ENCODE data around the gene FAM151B.

The FAM151B gene

DNA sequence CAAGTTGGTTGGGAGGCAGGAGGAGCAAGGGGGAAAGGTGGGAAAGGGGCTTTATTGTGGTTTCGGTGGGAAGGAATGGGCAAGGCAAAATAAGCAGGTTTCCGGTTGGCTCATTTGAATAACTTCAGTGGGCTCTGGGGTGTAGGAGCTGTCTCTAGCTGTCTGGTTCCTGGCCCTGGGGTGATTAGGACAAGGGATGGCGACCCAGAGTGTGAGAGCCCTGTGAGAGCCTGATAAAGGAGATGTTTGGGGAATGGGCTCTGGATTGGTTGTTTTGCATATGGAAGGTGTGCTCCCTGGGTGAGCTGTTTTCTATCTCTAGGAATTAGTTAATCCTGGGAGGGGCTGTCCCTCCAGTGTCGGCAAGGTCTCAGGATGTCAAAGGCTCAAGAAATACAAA, 66.7 kb downstream of the FAM151B start:
- Histone ChIP-seq H3K27me3 (ENCODE audit: insufficient read depth, poor library complexity, severe bottlenecking) (no peaks in the 10 kb centered on the region), H3K4me3 (replicated peaks; ENCODE audit: insufficient read depth, low read length) (no peak overlapping the region), H3K27ac (replicated peaks) (no peak overlapping the region)
- no peak for DNase-seq (ENCODE audit: low read depth in 1 of 2, low spot score in 1 of 2)
- TF ChIP-seq SPI1 (IDR thresholded peaks at IDR 0.05; ENCODE audit: borderline replicate concordance, low read depth) (no peak), GABPA (IDR thresholded peaks at IDR 0.05; ENCODE audit: low read depth) (no peak), POLR2AphosphoS5 (IDR thresholded peaks at IDR 0.05; ENCODE audit: low read depth) (no peak)
- TF ChIP-seq, protein P1, sequence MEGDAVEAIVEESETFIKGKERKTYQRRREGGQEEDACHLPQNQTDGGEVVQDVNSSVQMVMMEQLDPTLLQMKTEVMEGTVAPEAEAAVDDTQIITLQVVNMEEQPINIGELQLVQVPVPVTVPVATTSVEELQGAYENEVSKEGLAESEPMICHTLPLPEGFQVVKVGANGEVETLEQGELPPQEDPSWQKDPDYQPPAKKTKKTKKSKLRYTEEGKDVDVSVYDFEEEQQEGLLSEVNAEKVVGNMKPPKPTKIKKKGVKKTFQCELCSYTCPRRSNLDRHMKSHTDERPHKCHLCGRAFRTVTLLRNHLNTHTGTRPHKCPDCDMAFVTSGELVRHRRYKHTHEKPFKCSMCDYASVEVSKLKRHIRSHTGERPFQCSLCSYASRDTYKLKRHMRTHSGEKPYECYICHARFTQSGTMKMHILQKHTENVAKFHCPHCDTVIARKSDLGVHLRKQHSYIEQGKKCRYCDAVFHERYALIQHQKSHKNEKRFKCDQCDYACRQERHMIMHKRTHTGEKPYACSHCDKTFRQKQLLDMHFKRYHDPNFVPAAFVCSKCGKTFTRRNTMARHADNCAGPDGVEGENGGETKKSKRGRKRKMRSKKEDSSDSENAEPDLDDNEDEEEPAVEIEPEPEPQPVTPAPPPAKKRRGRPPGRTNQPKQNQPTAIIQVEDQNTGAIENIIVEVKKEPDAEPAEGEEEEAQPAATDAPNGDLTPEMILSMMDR (IDR thresholded peaks at IDR 0.05; ENCODE audit: insufficient read depth, low read length), result no peak
- TF ChIP-seq, protein P2, sequence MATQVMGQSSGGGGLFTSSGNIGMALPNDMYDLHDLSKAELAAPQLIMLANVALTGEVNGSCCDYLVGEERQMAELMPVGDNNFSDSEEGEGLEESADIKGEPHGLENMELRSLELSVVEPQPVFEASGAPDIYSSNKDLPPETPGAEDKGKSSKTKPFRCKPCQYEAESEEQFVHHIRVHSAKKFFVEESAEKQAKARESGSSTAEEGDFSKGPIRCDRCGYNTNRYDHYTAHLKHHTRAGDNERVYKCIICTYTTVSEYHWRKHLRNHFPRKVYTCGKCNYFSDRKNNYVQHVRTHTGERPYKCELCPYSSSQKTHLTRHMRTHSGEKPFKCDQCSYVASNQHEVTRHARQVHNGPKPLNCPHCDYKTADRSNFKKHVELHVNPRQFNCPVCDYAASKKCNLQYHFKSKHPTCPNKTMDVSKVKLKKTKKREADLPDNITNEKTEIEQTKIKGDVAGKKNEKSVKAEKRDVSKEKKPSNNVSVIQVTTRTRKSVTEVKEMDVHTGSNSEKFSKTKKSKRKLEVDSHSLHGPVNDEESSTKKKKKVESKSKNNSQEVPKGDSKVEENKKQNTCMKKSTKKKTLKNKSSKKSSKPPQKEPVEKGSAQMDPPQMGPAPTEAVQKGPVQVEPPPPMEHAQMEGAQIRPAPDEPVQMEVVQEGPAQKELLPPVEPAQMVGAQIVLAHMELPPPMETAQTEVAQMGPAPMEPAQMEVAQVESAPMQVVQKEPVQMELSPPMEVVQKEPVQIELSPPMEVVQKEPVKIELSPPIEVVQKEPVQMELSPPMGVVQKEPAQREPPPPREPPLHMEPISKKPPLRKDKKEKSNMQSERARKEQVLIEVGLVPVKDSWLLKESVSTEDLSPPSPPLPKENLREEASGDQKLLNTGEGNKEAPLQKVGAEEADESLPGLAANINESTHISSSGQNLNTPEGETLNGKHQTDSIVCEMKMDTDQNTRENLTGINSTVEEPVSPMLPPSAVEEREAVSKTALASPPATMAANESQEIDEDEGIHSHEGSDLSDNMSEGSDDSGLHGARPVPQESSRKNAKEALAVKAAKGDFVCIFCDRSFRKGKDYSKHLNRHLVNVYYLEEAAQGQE (IDR thresholded peaks at IDR 0.05; ENCODE audit: insufficient replicate concordance, low read depth), result no peak

DNA sequence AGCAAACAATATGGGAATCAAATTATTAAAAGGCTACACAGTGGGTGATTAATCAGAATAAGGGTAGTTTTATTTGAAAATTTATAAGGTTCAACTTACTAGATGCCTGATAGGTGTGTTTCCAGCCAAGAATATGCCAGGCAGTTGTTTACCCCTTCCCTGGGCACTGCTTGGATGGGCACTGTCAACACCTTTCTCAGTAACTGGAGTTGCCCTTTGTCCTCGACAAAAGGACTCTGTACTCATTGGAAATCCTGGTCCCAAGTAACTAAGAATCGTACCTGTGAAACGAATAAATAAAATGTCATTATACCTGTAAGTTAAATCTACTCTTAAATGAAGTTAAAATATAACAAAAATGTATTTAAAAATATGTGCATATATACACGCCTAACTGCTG, 67.2 kb downstream of the FAM151B start:
- H3K27ac ChIP-seq (replicated peaks), result no peak overlapping the region
- DNase-seq (ENCODE audit: low read depth in 1 of 2, low spot score in 1 of 2), result no peak
- TF ChIP-seq, protein P2 (IDR thresholded peaks at IDR 0.05; ENCODE audit: insufficient replicate concordance, low read depth), result no peak
- TF ChIP-seq GABPA (IDR thresholded peaks at IDR 0.05; ENCODE audit: low read depth), result no peak
- TF ChIP-seq POLR2AphosphoS5 (IDR thresholded peaks at IDR 0.05; ENCODE audit: low read depth), result no peak
- TF ChIP-seq SPI1 (IDR thresholded peaks at IDR 0.05; ENCODE audit: borderline replicate concordance, low read depth), result no peak
- TF ChIP-seq, protein P1 (IDR thresholded peaks at IDR 0.05; ENCODE audit: insufficient read depth, low read length), result no peak
- no peak overlapping the region for H3K4me3 ChIP-seq (replicated peaks; ENCODE audit: insufficient read depth, low read length)
- no peaks in the 10 kb centered on the region for H3K27me3 ChIP-seq (ENCODE audit: insufficient read depth, poor library complexity, severe bottlenecking)

DNA sequence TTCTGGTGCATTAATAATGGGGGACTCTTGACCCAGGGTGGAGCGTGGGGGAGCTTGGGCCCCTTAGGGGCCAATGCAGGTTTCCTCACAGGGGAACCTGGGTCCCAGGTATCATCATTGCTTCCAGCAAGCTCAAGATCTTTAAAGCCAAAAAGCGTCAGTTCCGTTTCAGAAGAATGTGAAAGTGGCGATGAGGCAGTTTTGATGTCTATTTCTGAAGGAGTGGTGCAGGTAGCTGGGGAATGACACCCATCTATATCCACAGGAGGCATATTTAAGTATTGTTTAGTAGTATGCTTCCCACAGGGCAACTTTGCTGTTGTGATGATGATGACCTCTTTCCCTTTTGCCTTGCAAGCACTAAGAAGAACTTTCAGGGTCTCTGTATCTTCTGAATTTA, 71.3 kb downstream of the FAM151B start:
- Histone ChIP-seq H3K27me3 (ENCODE audit: insufficient read depth, poor library complexity, severe bottlenecking) (no peaks in the 10 kb centered on the region), H3K27ac (replicated peaks) (no peak overlapping the region), H3K4me3 (replicated peaks; ENCODE audit: insufficient read depth, low read length) (no peak overlapping the region)
- TF ChIP-seq SPI1 (IDR thresholded peaks at IDR 0.05; ENCODE audit: borderline replicate concordance, low read depth) (no peak), GABPA (IDR thresholded peaks at IDR 0.05; ENCODE audit: low read depth) (no peak)
- TF ChIP-seq, protein P1 (IDR thresholded peaks at IDR 0.05; ENCODE audit: insufficient read depth, low read length), result no peak
- DNase-seq (ENCODE audit: low read depth in 1 of 2, low spot score in 1 of 2), result no peak

DNA sequence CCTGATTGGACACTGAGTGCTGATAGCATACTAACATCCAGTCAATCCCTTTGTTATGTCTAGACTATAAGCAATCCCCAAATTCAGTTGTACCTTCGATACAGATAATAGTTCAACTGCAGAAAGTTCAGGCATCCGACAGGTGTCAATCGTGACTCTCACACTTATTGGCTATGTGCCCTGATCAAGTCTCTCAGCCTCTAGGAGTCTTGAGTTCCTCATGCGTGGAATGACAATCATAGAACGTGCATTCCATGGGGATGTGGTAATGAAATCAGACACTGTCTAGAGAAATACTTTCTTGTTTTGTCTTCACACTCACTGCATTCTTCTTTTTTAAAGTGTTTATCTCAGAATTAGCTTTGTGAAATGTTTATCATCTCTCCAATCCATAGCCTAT, 77.4 kb downstream of the FAM151B start:
- no peak overlapping the region for H3K27ac ChIP-seq (replicated peaks)
- peaks cover 17% of the 10 kb centered on the region for H3K27me3 ChIP-seq (ENCODE audit: insufficient read depth, poor library complexity, severe bottlenecking)
- no peak for DNase-seq (ENCODE audit: low read depth in 1 of 2, low spot score in 1 of 2)
- TF ChIP-seq SPI1 (IDR thresholded peaks at IDR 0.05; ENCODE audit: borderline replicate concordance, low read depth), result no peak
- TF ChIP-seq, protein P1 (IDR thresholded peaks at IDR 0.05; ENCODE audit: insufficient read depth, low read length), result no peak
- TF ChIP-seq GABPA (IDR thresholded peaks at IDR 0.05; ENCODE audit: low read depth), result no peak
- TF ChIP-seq, protein P2 (IDR thresholded peaks at IDR 0.05; ENCODE audit: insufficient replicate concordance, low read depth), result no peak
- TF ChIP-seq POLR2AphosphoS5 (IDR thresholded peaks at IDR 0.05; ENCODE audit: low read depth), result no peak
- H3K4me3 ChIP-seq (replicated peaks; ENCODE audit: insufficient read depth, low read length), result no peak overlapping the region
